ENCODE data around the gene LDHD.
A peak's percentile ranks its signal among the peaks of the same experiment; 100 is the strongest.

Gene LDHD

DNA sequence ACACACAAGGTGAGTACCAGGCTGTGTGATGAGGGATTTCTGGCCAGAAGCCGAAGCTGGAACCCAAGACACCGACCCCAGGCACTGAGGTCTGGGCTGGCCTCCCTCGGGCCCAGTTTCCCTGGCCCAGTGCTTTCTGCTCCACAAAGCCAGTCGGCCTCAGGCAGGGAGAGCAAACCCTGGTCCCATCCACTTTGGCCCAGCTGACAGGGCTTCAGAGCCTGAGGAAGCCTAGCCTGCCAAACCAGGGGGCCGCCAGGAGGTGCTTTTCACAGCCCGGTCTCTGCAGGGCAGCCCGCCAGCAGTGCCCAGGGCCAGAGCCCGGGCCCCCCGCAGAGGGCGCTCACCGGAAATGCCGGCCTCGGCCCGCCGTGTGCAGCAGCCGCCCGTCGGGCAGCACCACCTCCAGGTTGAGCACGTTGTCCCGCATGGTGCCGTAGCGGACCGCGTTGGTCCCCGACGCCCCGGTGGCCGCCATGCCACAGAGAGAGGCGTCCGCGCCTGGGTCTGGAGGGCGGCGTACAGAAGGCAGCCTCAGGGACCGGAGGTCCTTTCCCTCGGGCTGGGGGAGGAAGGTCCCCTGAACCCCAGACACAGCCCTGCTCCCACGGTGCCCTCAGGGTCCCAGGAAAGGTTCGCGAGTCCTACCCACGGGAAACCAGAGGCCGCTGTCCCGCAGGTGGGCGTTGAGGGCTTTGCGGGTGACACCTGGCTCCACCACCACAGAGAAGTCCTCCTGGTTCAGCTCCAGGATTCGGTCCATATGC, 2.2 kb downstream of the LDHD start:
- no peak for DNase-seq

- DNase-seq, result no peak
These were observed 2.9 kb downstream of the LDHD start for GRCh38 chr16:75113541-75114121.

DNA sequence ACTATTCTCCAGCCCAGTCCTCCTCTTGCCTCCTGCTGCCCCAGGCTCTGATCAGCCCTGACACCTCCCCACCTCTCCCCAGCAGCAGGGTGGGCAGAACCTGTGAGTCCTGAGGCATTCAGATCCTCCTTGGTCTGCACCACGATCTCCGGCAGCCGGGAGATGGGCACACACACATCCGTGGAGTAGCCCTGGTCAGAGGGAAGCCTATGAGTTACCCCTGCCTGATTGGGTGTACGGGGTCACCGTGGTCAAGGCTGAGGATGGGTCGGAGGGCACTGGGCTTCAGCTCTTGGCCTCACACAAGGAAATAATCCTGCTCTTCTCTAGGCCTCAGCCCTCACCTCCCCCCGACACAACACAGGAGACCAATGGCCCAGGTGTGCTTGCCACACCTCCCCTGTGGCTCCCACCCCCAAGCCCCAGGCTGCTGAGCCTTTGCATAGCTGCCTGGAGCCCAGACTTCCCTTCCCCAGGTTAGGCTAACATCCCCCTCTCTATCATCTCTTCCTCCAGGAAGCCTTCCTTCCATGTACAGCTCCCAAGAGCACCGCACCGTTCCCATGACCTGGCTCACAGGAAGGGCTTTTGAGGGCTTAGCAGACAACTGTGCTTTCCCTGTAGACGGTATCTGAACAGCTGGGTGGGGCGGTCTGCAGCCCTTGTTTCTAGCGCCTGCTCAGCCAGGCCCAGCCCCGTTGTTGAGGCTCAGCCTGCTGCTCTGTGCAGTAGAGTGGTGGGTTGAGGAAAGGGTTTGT, 3.7 kb downstream of the LDHD start:
- no peak for DNase-seq

- no peak for DNase-seq
These were observed 4.4 kb downstream of the LDHD start for GRCh38 chr16:75111961-75112733.

GRCh38 chr16:75111514-75111940, 5.1 kb downstream of the LDHD start:
- no peak for DNase-seq

DNA sequence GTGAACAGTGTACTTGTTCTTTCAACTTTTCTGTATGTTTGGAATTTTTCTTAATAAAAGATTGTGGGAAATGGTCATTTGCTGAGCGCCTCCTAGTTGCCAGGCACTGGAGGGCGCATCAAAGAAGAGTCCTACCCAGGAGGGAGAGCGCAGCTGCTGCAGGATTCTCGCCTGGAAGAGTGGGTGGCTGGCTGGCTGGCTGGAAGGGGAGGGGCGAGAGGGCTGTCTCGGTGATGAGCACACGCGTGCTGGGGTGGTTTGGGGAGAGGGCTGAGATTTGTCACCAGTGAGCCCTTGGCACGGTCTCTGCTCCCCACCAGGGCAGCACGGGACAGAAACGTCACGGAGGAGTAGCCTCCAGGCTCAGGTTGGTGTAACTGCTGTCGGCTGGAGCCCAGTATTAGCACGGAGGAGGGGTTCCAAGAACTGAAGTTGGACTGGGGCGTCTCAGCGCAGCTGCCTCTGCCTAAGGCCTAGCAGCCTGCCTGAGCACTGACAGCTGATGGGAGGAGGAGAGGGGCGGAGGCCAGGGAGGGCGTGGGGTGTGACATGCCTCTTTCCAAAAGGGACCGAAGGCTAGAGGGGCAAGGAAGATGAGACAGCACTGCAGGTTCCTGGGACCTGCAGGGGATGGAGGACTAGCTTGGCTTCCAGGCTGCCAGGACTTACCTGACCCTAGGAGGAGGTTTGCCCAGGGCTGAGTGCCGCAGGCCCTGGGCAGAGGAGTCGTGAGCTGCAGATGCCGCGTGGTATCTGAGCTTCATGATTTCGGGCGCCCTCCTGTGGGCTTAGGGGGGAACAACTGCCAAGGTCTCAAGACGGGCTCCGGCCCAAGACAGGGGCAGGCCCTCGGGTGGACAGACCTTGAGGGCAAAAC, 5.7 kb downstream of the LDHD start:
- peak; percentile 82 for DNase-seq

DNA sequence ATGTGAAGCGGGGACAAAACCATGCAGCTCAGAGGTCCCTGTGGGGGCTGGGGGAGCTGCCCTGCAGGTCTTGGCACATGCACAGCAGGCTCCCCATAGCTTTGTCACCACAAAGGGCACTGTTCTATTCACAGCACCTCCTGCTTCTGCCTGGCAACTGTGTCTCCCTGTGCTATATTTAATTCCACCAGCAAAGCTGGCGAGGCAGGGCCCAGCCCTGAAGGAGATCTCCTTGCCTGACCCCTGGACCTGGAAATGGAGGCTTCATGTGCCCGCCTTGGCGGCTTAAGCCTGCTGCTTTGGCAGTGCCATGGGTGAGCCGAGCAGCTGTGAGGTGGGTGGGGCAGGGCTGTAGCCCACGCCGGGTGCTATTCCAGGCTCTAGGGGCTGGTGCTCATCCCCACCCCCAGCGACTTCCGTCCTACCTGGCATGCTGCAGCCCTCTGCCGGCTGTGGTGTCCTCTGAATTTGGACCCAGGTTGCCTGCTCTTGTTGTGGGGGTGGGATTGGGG, 6.8 kb downstream of the LDHD start:
- DNase-seq, result no peak

DNA sequence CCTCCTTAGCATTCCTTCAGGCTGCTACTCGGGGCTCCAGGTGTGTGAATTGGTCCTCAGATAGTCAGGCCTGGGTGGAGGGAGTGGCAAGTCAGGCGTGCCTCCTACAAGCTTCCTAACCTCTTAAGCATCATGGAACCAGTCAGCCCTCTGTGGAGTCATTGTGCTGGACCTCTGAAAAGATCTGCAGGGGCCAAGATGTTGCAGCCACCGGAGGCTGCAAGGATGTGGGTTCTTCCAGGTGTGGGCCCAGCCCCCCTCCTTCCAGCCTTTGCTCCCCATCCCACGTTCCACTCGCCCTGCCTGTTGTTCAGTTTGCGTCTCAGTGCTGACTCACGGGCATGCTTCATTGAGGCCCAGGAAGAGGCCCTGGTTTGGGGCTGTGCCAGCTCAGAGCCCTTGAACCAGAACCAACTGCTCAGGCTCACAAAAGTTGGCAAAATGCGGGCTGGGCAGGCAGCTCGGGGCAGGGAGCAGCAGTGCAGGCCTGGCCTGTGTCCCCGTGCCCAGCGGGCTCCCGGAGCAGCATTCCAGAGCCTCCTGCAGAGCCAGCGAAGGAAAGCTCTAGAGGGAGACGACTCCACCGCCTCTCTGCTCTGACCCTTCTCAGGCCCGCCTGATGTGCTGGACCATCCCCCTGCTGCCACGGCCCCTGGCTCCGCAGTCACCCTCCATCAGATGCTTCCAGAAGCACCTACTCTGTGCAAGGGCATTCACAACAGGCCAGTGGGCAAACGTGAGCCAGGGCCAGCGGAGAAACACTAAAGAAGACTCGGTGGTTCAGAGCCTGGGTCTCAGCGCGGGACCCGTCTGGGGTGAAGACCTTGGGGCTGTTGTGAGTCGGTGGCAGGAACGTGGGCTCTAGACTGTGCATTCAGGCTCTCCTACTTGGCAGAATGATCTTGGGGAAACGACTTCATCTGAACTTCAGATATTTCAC, 7.5 kb downstream of the LDHD start:
- no peak for DNase-seq

DNA sequence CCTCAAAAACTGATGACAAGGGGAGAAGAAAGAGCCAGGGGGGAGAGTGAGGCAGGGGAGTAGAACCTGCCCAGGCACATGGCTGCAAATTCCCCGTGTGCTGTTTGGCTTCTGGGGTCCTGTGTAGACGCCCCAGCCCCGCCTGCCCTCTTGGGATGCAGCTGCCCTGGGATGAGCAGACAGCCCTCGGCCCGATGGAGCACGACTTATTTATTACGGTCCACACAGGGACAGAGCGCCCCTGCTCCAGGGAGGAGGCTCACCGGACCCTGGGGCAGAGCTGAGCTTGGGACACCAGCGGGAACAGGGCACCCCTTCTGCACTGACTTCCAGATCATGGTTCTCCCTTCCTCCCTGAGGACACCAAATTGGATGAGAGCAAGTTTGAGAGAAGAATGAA, 9.1 kb downstream of the LDHD start:
- no peak for DNase-seq

DNA sequence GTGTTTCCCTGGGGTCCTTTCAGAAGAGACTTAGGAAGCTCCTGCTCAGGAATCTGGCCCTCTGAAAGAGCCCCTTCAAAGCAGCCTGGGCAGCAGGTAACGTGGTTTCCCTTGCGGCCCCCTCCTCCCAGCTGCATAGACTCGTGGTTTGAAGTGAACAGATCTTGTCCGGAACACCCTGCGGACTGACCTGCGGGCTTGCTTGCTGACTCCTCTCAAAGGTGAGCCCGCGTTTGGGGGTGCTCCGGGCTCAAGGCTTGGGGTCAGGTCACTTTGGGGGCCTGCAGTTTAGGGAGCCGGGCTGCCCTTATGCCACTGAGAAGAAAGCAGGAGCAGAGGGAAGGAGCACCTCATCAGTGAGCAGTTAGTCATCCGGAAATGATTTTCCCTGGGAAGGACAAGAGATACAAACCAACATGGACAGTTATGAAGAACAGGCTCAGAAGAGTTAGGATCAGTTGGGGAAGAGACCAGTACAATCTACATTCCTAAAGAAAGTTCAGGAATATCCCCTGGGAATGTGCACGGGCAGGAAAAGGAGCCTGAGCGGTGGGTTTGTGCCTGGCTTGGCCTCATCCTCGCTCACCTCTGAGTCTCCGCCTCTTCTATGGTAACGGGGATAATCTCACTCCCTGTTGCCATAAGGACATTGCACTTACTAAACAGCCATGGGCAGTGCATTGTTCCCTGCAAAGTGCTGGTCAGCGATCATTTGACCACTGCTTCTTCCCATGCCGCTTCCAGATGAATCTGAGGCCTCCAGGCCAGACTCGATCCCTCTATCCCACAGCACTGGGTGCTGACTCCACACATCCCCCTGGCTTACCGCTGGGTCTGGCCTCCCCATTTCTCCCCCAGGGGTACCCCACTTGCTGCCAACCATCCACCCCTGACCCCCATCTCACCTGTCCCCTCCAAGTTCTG, 10.0 kb downstream of the LDHD start:
- no peak for DNase-seq

- DNase-seq, result no peak
These were observed 11.1 kb downstream of the LDHD start for GRCh38 chr16:75105306-75106061.

- no peak for DNase-seq
These were observed 11.7 kb downstream of the LDHD start for GRCh38 chr16:75104836-75105235.

DNA sequence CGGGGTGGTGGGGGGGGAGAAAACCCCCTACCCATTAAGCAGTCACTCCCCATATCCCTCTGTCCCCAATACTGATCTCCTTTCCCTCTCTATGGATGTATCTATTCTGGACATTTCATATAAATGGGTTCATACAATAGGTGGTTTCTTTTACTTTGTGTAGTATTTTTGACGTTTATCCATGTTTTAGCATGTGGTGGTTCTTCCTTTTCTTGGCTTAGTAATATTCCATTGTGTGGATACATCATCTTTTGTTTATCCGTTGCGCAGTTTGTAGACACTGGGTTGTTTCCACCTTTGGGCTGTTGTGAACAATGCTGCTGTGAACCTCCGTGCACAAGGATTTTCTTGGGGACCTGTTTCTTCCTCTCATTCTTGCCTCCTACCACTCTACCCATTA, 12.6 kb downstream of the LDHD start:
- no peak for DNase-seq

DNA sequence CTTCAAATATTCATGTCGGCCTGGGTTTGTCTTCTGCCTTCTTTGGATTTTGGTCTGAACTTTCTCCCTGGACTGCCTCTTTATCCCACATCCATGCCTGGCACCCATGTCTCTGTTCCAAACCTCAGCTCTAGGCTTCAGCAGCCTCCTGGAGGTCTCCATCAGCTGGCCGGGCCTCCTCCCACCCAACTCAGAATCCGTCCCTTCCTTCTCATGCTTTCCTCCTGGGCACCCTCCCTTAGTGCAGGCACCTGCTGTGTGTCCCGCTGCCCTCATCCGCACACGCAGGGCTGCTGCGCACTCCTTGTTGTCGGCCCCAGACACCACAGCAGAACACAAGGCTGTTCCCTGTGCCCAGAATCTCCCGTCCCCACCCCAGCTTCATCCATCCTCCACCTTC, 14.0 kb downstream of the LDHD start:
- no peak for DNase-seq

GRCh38 chr16:75101635-75102034, 14.9 kb downstream of the LDHD start:
- no peak for DNase-seq

GRCh38 chr16:75100603-75100990, 16.0 kb downstream of the LDHD start:
- no peak for DNase-seq

- no peak for DNase-seq
These were observed 16.6 kb downstream of the LDHD start for GRCh38 chr16:75099738-75100602.

Data from NCI-H2171 (cell line).